ENCODE results near the gene ZFYVE9.
"Not testable (repeated sequence)": the region's sequence is repeated elsewhere in the genome, so short reads cannot be mapped to it uniquely, and the experiment has no call there.

The ZFYVE9 gene

GRCh38 chr1:52145137-52145536 is 3.2 kb downstream of the ZFYVE9 start:
- no peak for DNase-seq (ENCODE audit: low read depth in 2 of 2)

GRCh38 chr1:52150445-52150844 is 8.6 kb downstream of the ZFYVE9 start:
- not testable (repeated sequence) for DNase-seq (ENCODE audit: low read depth in 2 of 2)

GRCh38 chr1:52150946-52151345 is 9.1 kb downstream of the ZFYVE9 start:
- no peak for DNase-seq (ENCODE audit: low read depth in 2 of 2)

GRCh38 chr1:52152572-52152971 is 10.7 kb downstream of the ZFYVE9 start:
- DNase-seq (ENCODE audit: low read depth in 2 of 2) = no peak

GRCh38 chr1:52153010-52153409 is 11.1 kb downstream of the ZFYVE9 start:
- DNase-seq (ENCODE audit: low read depth in 2 of 2) = no peak

- DNase-seq (ENCODE audit: low read depth in 2 of 2) = no peak
Observed at GRCh38 chr1:52153898-52154297, 12.0 kb downstream of the ZFYVE9 start.

GRCh38 chr1:52156460-52156859 is 14.6 kb downstream of the ZFYVE9 start:
- no peak for DNase-seq (ENCODE audit: low read depth in 2 of 2)

GRCh38 chr1:52157582-52157981 is 15.7 kb downstream of the ZFYVE9 start:
- DNase-seq (ENCODE audit: low read depth in 2 of 2) = no peak

- DNase-seq (ENCODE audit: low read depth in 2 of 2) = no peak
Observed at GRCh38 chr1:52158218-52158617, 16.3 kb downstream of the ZFYVE9 start.

- no peak for DNase-seq (ENCODE audit: low read depth in 2 of 2)
Observed at GRCh38 chr1:52159033-52159789, 17.3 kb downstream of the ZFYVE9 start.

- no peak for DNase-seq (ENCODE audit: low read depth in 2 of 2)
Observed at GRCh38 chr1:52162947-52163346, 21.1 kb downstream of the ZFYVE9 start.

GRCh38 chr1:52164604-52165003 is 22.7 kb downstream of the ZFYVE9 start:
- no peak for DNase-seq (ENCODE audit: low read depth in 2 of 2)

GRCh38 chr1:52166996-52167753 is 25.3 kb downstream of the ZFYVE9 start:
- DNase-seq (ENCODE audit: low read depth in 2 of 2) = no peak

- DNase-seq (ENCODE audit: low read depth in 2 of 2) = no peak
Observed at GRCh38 chr1:52168373-52169080, 26.6 kb downstream of the ZFYVE9 start.

- DNase-seq (ENCODE audit: low read depth in 2 of 2) = not testable (repeated sequence)
Observed at GRCh38 chr1:52171149-52171548, 29.3 kb downstream of the ZFYVE9 start.

- no peak for DNase-seq (ENCODE audit: low read depth in 2 of 2)
Observed at GRCh38 chr1:52179073-52179472, 37.2 kb downstream of the ZFYVE9 start.

- DNase-seq (ENCODE audit: low read depth in 2 of 2) = no peak
Observed at GRCh38 chr1:52180176-52180575, 38.3 kb downstream of the ZFYVE9 start.

GRCh38 chr1:52181759-52182158 is 39.9 kb downstream of the ZFYVE9 start:
- DNase-seq (ENCODE audit: low read depth in 2 of 2) = not testable (repeated sequence)

GRCh38 chr1:52182328-52182727 is 40.4 kb downstream of the ZFYVE9 start:
- DNase-seq (ENCODE audit: low read depth in 2 of 2) = not testable (repeated sequence)

- DNase-seq (ENCODE audit: low read depth in 2 of 2) = no peak
Observed at GRCh38 chr1:52182874-52183400, 41.0 kb downstream of the ZFYVE9 start.

- no peak for DNase-seq (ENCODE audit: low read depth in 2 of 2)
Observed at GRCh38 chr1:52186449-52186848, 44.6 kb downstream of the ZFYVE9 start.

GRCh38 chr1:52189898-52190480 is 48.1 kb downstream of the ZFYVE9 start:
- DNase-seq (ENCODE audit: low read depth in 2 of 2) = no peak

All from stimulated activated CD8-positive, alpha-beta memory T cell treated with anti-CD3 and anti-CD28 coated beads, Interleukin-15, amount 100 ng/mL, for 48 hours (primary cell).